Heart left ventricle (tissue), 13 donors: ENCODE results near the gene PRICKLE4.

ENCODE experiments used
- POLR2A ChIP-seq, 2 donors: fragments of 450-650 bp; IDR thresholded peaks; one replicate each; pipeline ENCODE4 v1.6.1; 2017; ENCODE audit warnings: antibody characterized with exemption in 2 of 2, mild to moderate bottlenecking in 2 of 2, moderate library complexity in 2 of 2
- TF ChIP-seq, protein P1 (sequence below), 12 donors: fragments of 200-600 bp; sonication (generic) in 4 of 12; IDR thresholded peaks; one replicate each; pipeline versions ENCODE4 v1.5.0 to v1.8.0; 2018 to 2022; ENCODE audit warnings: antibody characterized with exemption in 12 of 12, mild to moderate bottlenecking in 5 of 12
- donor health status: ischemic (EF 13 %, LVEDD 7.1; RV severe dilation, severe dysfunction).
- donor health status: DM: no; HTN: yes; CAD: no.
- donor health status: DM: no; HTN: no; CAD: no.
- donor health status: ischemic (EF 25% LVEDD 6.9; RV normal size, moderate dysfunction).
- donor health status: ischemic (EF 25% LVEDD 5.7; RV mildly dilated, moderate dysfunction).
- donor health status: ischemic (EF 35%, LVEDD 5.7; RV mildly dilated, moderate dysfunction).
- donor health status: nonischemic (EF 11% LVEDD 7.7; RV severe dilation, severe dysfunction).
- donor health status: DM: yes; HTN: yes; CAD: no.
- donor health status: PGD.
- donor health status: ischemic (EF 29% LVEDD 5.4; RV normal size, mild dysfunction).
- donor health status: nonischemic (EF 23%, LVEDD 6.1; RV moderate dilation, normal function).

DNA sequence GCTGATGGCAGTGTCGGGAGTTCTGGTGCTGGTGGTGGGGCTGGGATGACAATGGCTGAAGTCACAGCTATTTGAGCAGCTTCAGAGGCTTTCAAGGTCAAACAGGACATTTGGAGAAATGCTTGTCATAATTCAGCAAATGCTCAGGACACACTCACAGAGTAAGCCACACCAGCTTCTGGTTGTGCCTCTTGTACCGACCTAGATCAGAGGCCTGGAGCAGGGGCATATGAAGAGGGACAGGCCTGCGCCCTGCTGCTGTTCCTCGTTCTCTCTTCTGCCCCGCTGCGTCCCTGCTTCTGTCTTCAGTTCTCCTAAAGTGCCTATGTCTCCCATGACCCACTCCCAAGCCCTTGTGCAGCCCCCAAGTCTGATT is 32.5 kb upstream of the PRICKLE4 start:
- TF ChIP-seq, protein P1, sequence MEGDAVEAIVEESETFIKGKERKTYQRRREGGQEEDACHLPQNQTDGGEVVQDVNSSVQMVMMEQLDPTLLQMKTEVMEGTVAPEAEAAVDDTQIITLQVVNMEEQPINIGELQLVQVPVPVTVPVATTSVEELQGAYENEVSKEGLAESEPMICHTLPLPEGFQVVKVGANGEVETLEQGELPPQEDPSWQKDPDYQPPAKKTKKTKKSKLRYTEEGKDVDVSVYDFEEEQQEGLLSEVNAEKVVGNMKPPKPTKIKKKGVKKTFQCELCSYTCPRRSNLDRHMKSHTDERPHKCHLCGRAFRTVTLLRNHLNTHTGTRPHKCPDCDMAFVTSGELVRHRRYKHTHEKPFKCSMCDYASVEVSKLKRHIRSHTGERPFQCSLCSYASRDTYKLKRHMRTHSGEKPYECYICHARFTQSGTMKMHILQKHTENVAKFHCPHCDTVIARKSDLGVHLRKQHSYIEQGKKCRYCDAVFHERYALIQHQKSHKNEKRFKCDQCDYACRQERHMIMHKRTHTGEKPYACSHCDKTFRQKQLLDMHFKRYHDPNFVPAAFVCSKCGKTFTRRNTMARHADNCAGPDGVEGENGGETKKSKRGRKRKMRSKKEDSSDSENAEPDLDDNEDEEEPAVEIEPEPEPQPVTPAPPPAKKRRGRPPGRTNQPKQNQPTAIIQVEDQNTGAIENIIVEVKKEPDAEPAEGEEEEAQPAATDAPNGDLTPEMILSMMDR (IDR thresholded peaks at IDR 0.05) = no peak
- TF ChIP-seq POLR2A (IDR thresholded peaks at IDR 0.05) = no peak
